Measurements from ENCODE around the gene TSPEAR. TPM values are rescaled to one million over a fixed set of nuclear protein-coding genes. Genes with fewer than 3 reads are reported as not detected.

Gene TSPEAR
- total RNA-seq, 1 experiment from 2014 or later, result 0.32 TPM

GRCh38 chr21:44695641-44696040 lies 15.7 kb downstream of the TSPEAR start:
- no peaks in the 10 kb centered on the region for H3K36me3 ChIP-seq (ENCODE audit: control insufficient read depth, insufficient read depth, low read length)
- no peaks in the 10 kb centered on the region for H3K27me3 ChIP-seq (replicated peaks; ENCODE audit: control insufficient read depth, insufficient read depth, low read length)
- Mint-ChIP-seq H3K4me3 (ENCODE audit: unreplicated experiment) (no peak overlapping the region), H3K4me1 (ENCODE audit: low read depth, unreplicated experiment) (peaks cover 12% of the 10 kb centered on the region), H3K36me3 (ENCODE audit: insufficient read depth, unreplicated experiment) (no peaks in the 10 kb centered on the region), H3K27me3 (ENCODE audit: insufficient read depth, unreplicated experiment) (no peaks in the 10 kb centered on the region), H3K9me3 (ENCODE audit: unreplicated experiment) (peaks cover 24% of the 10 kb centered on the region), H3K27ac (ENCODE audit: unreplicated experiment) (no peak overlapping the region)
- ChIA-PET POLR2A (no interaction called here), CTCF (no interaction called here)
- H3K4me1 ChIP-seq, result peaks cover 9% of the 10 kb centered on the region; the same call in 1 of the 2 replicates
- BruUV-seq (replicated peaks), result no TSS peak
- no peak overlapping the region for H3K4me3 ChIP-seq (ENCODE audit: low read depth, low read length)
- H3K9me3 ChIP-seq, result peaks cover 8% of the 10 kb centered on the region
- DNase-seq, result peak in 1 of 2 experiments; percentile 10
- intact Hi-C loops (cut with micrococcal nuclease; ENCODE audit: unreplicated experiment), result loop anchor here (2.0 kb wide), 1 partner anchor 23 kb away; no protein-coding TSS in a partner anchor
- TF ChIP-seq, protein P1, sequence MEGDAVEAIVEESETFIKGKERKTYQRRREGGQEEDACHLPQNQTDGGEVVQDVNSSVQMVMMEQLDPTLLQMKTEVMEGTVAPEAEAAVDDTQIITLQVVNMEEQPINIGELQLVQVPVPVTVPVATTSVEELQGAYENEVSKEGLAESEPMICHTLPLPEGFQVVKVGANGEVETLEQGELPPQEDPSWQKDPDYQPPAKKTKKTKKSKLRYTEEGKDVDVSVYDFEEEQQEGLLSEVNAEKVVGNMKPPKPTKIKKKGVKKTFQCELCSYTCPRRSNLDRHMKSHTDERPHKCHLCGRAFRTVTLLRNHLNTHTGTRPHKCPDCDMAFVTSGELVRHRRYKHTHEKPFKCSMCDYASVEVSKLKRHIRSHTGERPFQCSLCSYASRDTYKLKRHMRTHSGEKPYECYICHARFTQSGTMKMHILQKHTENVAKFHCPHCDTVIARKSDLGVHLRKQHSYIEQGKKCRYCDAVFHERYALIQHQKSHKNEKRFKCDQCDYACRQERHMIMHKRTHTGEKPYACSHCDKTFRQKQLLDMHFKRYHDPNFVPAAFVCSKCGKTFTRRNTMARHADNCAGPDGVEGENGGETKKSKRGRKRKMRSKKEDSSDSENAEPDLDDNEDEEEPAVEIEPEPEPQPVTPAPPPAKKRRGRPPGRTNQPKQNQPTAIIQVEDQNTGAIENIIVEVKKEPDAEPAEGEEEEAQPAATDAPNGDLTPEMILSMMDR (IDR thresholded peaks at IDR 0.05; ENCODE audit: insufficient read depth in 1 of 2, low read depth in 1 of 2, low read length in 1 of 2, severe bottlenecking in 1 of 2, unreplicated experiment in 1 of 2), result no peak

DNA sequence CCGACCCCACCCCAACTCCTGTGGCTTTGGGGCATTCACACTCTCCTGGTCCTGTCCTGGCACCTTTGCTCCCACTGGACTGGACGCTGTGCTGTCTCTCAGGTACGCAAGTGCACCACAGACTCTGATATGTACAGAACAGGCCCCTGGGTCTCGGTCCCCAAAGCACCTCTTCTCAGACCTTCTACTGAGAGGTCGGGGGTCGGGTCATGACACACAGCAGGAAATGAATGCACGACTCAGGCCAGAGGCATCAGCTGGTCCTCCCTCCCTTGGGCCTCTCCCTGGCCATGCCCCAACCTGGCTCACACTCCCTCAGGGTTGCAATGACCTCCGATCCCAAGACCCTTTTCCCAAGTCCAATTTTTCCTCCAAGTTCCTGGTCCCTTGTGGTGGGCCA lies 16.2 kb downstream of the TSPEAR start:
- H3K9me3 ChIP-seq, result peaks cover 8% of the 10 kb centered on the region
- H3K4me3 ChIP-seq (ENCODE audit: low read depth, low read length), result no peak overlapping the region
- POLR2A ChIA-PET, result no interaction called here
- Mint-ChIP-seq H3K36me3 (ENCODE audit: insufficient read depth, unreplicated experiment) (no peaks in the 10 kb centered on the region), H3K4me1 (ENCODE audit: low read depth, unreplicated experiment) (peaks cover 12% of the 10 kb centered on the region), H3K9me3 (ENCODE audit: unreplicated experiment) (peaks cover 24% of the 10 kb centered on the region), H3K27me3 (ENCODE audit: insufficient read depth, unreplicated experiment) (peaks cover under 1% of the 10 kb centered on the region), H3K27ac (ENCODE audit: unreplicated experiment) (no peak overlapping the region), H3K4me3 (ENCODE audit: unreplicated experiment) (no peak overlapping the region)
- no peaks in the 10 kb centered on the region for H3K36me3 ChIP-seq (ENCODE audit: control insufficient read depth, insufficient read depth, low read length)
- peaks cover 9% of the 10 kb centered on the region; the same call in 1 of the 2 replicates for H3K4me1 ChIP-seq
- H3K27me3 ChIP-seq (replicated peaks; ENCODE audit: control insufficient read depth, insufficient read depth, low read length), result no peaks in the 10 kb centered on the region
- intact Hi-C loops (cut with micrococcal nuclease; ENCODE audit: unreplicated experiment), result no loop called here
- no TSS peak for BruUV-seq (replicated peaks)
- DNase-seq, result peak in 1 of 2 experiments; percentile 17
- CTCF ChIA-PET, result no interaction called here
- TF ChIP-seq, protein P1 (IDR thresholded peaks at IDR 0.05; ENCODE audit: insufficient read depth in 1 of 2, low read depth in 1 of 2, low read length in 1 of 2, severe bottlenecking in 1 of 2, unreplicated experiment in 1 of 2), result no peak

- TF ChIP-seq, protein P1 (IDR thresholded peaks at IDR 0.05; ENCODE audit: insufficient read depth in 1 of 2, low read depth in 1 of 2, low read length in 1 of 2, severe bottlenecking in 1 of 2, unreplicated experiment in 1 of 2), result no peak
- Histone ChIP-seq H3K27me3 (replicated peaks; ENCODE audit: control insufficient read depth, insufficient read depth, low read length) (no peaks in the 10 kb centered on the region), H3K4me3 (ENCODE audit: low read depth, low read length) (no peak overlapping the region), H3K36me3 (ENCODE audit: control insufficient read depth, insufficient read depth, low read length) (no peaks in the 10 kb centered on the region), H3K4me1 (peaks cover 9% of the 10 kb centered on the region; the same call in 1 of the 2 replicates), H3K9me3 (peaks cover 8% of the 10 kb centered on the region)
- ChIA-PET CTCF (no interaction called here), POLR2A (no interaction called here)
- Mint-ChIP-seq H3K27ac (ENCODE audit: unreplicated experiment) (no peak overlapping the region), H3K36me3 (ENCODE audit: insufficient read depth, unreplicated experiment) (no peaks in the 10 kb centered on the region), H3K4me1 (ENCODE audit: low read depth, unreplicated experiment) (peaks cover 12% of the 10 kb centered on the region), H3K27me3 (ENCODE audit: insufficient read depth, unreplicated experiment) (peaks cover 5% of the 10 kb centered on the region), H3K9me3 (ENCODE audit: unreplicated experiment) (peaks cover 24% of the 10 kb centered on the region), H3K4me3 (ENCODE audit: unreplicated experiment) (no peak overlapping the region)
- no TSS peak for BruUV-seq (replicated peaks)
- intact Hi-C loops (cut with micrococcal nuclease; ENCODE audit: unreplicated experiment), result no loop called here
- DNase-seq, result peak in 1 of 2 experiments; percentile 10
Observed at GRCh38 chr21:44694776-44695175, 16.6 kb downstream of the TSPEAR start.

All from Caco-2 (cell line).